Loucy (cell line): ENCODE data around the gene OTP.

Experiments used
- CTCF ChIP-seq: fragments of 200-600 bp; sonication (generic); conservative IDR thresholded peaks from 2 replicates; pipeline ENCODE4 v1.5.1; 2014; ENCODE audit warnings: mild to moderate bottlenecking, antibody characterized with exemption, low read length
- EZH2phosphoT487 ChIP-seq: fragments of 200-600 bp; IDR thresholded peaks from 2 replicates; pipeline ENCODE4 v1.6.1; 2018; ENCODE audit warnings: antibody characterized with exemption, mild to moderate bottlenecking, moderate library complexity, borderline replicate concordance

- TF ChIP-seq CTCF = no peak
- no peak for TF ChIP-seq EZH2phosphoT487
These were observed 504 bp upstream of the OTP start for GRCh38 chr5:77638763-77639671.
